ENCODE data around the gene TLNRD1.
"Not testable (repeated sequence)": the region's sequence is repeated elsewhere in the genome, so short reads cannot be mapped to it uniquely, and the experiment has no call there.

- not testable (repeated sequence) for TF ChIP-seq POLR2A, POLR2AphosphoS5 (IDR thresholded peaks at IDR 0.05)
- TF ChIP-seq, protein P1, sequence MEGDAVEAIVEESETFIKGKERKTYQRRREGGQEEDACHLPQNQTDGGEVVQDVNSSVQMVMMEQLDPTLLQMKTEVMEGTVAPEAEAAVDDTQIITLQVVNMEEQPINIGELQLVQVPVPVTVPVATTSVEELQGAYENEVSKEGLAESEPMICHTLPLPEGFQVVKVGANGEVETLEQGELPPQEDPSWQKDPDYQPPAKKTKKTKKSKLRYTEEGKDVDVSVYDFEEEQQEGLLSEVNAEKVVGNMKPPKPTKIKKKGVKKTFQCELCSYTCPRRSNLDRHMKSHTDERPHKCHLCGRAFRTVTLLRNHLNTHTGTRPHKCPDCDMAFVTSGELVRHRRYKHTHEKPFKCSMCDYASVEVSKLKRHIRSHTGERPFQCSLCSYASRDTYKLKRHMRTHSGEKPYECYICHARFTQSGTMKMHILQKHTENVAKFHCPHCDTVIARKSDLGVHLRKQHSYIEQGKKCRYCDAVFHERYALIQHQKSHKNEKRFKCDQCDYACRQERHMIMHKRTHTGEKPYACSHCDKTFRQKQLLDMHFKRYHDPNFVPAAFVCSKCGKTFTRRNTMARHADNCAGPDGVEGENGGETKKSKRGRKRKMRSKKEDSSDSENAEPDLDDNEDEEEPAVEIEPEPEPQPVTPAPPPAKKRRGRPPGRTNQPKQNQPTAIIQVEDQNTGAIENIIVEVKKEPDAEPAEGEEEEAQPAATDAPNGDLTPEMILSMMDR (IDR thresholded peaks at IDR 0.05), result not testable (repeated sequence)
Measured at GRCh38 chr15:80955571-80956452, 44.9 kb upstream of the TLNRD1 start.

All from gastroesophageal sphincter (tissue), 3 donors.